Measurements from ENCODE around the gene CINP.
A peak's percentile ranks its signal among the peaks of the same experiment; 100 is the strongest.
"Not testable (repeated sequence)": the region's sequence is repeated elsewhere in the genome, so short reads cannot be mapped to it uniquely, and the experiment has no call there.

The CINP gene

DNA sequence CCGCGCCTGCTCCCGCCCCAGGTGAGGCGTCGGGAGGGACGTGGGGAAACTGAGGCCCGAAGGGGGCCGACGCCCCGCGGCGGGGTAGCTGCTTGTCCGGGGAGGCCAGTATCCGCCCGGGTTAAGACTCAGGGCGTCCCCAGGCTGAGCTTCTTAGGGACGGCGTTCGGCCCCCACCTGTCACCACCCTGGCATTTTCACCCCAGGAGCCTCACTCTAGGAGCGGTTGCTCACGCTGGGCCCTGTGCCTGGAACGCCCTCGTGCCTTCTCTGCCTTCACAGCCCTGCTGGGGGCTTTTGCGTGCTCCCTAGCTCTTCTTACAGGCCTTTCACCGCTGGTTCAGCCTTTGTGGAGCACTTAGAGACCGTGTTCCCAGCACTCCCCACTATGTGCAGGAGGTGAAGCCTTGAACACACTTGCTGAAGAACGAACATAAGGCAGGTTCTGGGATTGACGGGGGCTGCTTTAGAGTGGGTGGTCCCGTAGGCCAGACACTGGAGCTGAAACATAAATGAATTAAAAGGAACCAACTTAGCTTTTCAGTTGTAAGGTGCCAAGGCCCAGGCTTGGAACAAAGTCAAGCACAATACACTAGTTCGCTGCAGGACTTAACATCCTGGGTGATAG lies 42.5 kb downstream of the CINP start:
- Mint-ChIP-seq H3K4me3 (peak overlapping the region; percentile 92), H3K27ac (peak overlapping the region; percentile 88), H3K4me1 (peaks cover 57% of the 10 kb centered on the region), H3K27me3 (no peaks in the 10 kb centered on the region), H3K9me3 (no peaks in the 10 kb centered on the region), H3K36me3 (ENCODE audit: low read depth) (peaks cover 2% of the 10 kb centered on the region)
- peak; percentile 30 for DNase-seq
- ATAC-seq, result peak; percentile 22

DNA sequence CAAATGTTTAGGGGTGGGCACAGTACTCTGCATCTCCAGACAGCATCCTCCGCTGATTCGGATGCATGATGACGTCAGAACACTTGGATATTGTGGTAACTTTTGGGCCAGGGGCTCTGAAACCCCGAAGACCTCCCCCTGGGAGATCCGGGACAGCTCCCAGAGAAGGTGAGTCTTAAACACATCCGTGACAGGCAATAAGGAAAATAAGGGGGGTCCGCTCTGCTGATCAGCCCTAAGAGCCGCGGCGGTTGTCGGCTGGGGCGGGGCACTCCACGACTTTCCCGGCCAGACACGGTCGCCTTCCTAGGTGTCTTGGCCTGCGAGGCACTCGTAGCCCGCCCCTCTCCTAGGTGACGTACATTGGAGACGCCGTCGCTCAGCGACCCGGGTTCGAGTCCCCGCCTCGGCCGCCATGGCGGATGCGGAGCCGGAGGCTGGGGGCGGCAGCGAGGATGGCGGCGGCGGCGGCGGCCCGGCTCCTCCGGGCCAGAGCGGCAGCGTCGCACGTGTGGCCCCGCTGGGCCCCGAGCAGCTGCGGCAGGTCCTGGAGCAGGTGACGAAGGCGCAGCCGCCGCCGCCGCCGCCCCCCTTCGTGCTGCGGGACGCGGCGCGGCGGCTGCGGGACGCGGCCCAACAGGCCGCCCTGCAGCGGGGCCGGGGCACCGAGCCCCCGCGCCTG lies 43.2 kb downstream of the CINP start, which contains the start of gene ZNF839:
TSS of gene ZNF839 (plus strand) at position 396 of the 682 bp plus-strand sequence. CDS start at position 416, 20 bp downstream.
- Mint-ChIP-seq H3K9me3 (no peaks in the 10 kb centered on the region), H3K4me3 (peak within 1 kb of the TSS; percentile 95), H3K27ac (peak within 1 kb of the TSS; percentile 96), H3K36me3 (ENCODE audit: low read depth) (peaks cover 2% of the 10 kb centered on the region), H3K27me3 (no peaks in the 10 kb centered on the region), H3K4me1 (peaks cover 64% of the 10 kb centered on the region)
- DNase-seq, result peak; percentile 98
- peak; percentile 76 for ATAC-seq

- no peak for ATAC-seq
- Mint-ChIP-seq H3K36me3 (ENCODE audit: low read depth) (peaks cover 2% of the 10 kb centered on the region), H3K4me1 (peaks cover 69% of the 10 kb centered on the region), H3K4me3 (peak overlapping the region; percentile 95), H3K27ac (peak overlapping the region; percentile 96), H3K9me3 (no peaks in the 10 kb centered on the region), H3K27me3 (no peaks in the 10 kb centered on the region)
- DNase-seq, result no peak
Observed at GRCh38 chr14:102318781-102319276, 43.9 kb downstream of the CINP start.

- ATAC-seq (no peak), DNase-seq (no peak)
- Mint-ChIP-seq H3K36me3 (ENCODE audit: low read depth) (peaks cover 2% of the 10 kb centered on the region), H3K27ac (peak overlapping the region; percentile 87), H3K4me3 (peak overlapping the region; percentile 95), H3K27me3 (no peaks in the 10 kb centered on the region), H3K4me1 (peaks cover 71% of the 10 kb centered on the region), H3K9me3 (no peaks in the 10 kb centered on the region)
Observed at GRCh38 chr14:102317564-102318248, 45.0 kb downstream of the CINP start.

GRCh38 chr14:102316743-102317563 lies 45.7 kb downstream of the CINP start:
- DNase-seq, result peak; percentile 94
- Mint-ChIP-seq H3K4me3 (peak overlapping the region; percentile 95), H3K9me3 (no peaks in the 10 kb centered on the region), H3K27ac (peak overlapping the region; percentile 87), H3K36me3 (ENCODE audit: low read depth) (peaks cover 2% of the 10 kb centered on the region), H3K27me3 (no peaks in the 10 kb centered on the region), H3K4me1 (peaks cover 68% of the 10 kb centered on the region)
- ATAC-seq, result peak; percentile 78

DNA sequence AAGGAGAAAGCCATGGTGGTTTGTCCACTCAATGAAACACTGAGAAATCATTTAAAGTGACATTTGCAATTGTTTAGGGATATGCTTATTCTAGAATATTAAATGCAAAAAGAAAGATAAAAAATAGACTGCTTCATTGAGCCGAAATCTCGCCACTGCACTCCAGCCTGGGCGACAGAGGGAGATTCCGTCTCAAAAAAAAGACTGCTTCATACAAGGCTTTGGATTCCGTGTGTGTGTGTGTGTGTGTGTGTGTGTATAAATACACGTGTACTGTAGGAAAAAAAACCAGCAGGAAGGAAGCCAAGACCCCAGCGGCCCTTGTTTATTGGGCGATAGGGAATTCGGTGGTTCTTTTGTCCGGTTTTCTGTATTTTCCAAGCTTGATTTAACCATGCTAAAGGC lies 46.4 kb downstream of the CINP start:
- no peaks in the 10 kb centered on the region for H3K9me3 Mint-ChIP-seq
- no peaks in the 10 kb centered on the region for H3K36me3 Mint-ChIP-seq (ENCODE audit: low read depth)
- ATAC-seq, result no peak
- no peak for DNase-seq
- H3K4me3 Mint-ChIP-seq, result peak overlapping the region; percentile 95
- H3K27me3 Mint-ChIP-seq, result no peaks in the 10 kb centered on the region
- peak overlapping the region; percentile 87 for H3K27ac Mint-ChIP-seq
- H3K4me1 Mint-ChIP-seq, result peaks cover 63% of the 10 kb centered on the region

GRCh38 chr14:102315121-102315520 lies 47.6 kb downstream of the CINP start:
- H3K9me3 Mint-ChIP-seq, result no peaks in the 10 kb centered on the region
- DNase-seq (no peak), ATAC-seq (no peak)
- H3K4me3 Mint-ChIP-seq, result peak overlapping the region; percentile 85
- H3K4me1 Mint-ChIP-seq, result peaks cover 53% of the 10 kb centered on the region
- no peaks in the 10 kb centered on the region for H3K36me3 Mint-ChIP-seq (ENCODE audit: low read depth)
- no peaks in the 10 kb centered on the region for H3K27me3 Mint-ChIP-seq
- no peak overlapping the region for H3K27ac Mint-ChIP-seq

DNA sequence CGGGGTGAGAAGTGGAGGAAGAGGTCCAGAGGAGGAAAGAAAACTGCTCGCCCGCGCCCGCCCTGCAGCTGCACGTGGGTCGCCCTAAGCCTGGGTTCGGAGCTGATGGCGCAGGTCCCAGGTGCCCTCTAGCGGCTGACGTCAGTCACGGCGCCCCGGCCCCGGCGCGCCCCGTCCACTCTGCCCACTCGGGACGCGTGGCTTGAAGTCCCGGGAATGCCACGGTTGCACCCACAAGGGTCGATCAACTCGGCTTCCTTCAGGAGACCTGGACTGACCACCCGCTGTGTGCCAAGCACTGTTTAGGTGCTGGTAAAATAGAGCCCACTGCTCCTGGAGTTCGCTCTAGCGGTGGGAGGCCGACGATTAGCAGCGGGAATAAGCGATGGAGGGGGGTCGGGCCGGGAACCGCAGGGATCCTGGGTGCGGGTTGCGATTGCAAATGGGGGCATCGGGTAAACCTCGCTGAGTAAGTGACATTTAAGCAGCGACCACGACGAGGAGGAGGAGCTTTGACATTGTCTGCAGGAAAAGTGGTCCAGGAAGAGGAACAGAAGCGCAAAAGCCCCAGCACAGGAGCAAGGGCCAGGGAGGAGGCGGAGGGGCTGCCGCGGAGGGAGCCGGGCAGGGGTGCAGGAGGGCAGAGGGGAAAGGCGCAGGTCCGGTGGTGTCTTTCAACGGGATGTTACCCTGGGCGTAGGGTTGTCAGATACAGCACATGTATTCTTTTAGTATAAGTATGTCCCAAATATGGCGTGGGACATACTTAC lies 48.3 kb downstream of the CINP start:
- no peaks in the 10 kb centered on the region for H3K36me3 Mint-ChIP-seq (ENCODE audit: low read depth)
- no peaks in the 10 kb centered on the region for H3K27me3 Mint-ChIP-seq
- no peaks in the 10 kb centered on the region for H3K9me3 Mint-ChIP-seq
- DNase-seq, result peak; percentile 88
- H3K27ac Mint-ChIP-seq, result peak overlapping the region; percentile 84
- H3K4me3 Mint-ChIP-seq, result peak overlapping the region; percentile 85
- peaks cover 51% of the 10 kb centered on the region for H3K4me1 Mint-ChIP-seq
- peak; percentile 57 for ATAC-seq

DNA sequence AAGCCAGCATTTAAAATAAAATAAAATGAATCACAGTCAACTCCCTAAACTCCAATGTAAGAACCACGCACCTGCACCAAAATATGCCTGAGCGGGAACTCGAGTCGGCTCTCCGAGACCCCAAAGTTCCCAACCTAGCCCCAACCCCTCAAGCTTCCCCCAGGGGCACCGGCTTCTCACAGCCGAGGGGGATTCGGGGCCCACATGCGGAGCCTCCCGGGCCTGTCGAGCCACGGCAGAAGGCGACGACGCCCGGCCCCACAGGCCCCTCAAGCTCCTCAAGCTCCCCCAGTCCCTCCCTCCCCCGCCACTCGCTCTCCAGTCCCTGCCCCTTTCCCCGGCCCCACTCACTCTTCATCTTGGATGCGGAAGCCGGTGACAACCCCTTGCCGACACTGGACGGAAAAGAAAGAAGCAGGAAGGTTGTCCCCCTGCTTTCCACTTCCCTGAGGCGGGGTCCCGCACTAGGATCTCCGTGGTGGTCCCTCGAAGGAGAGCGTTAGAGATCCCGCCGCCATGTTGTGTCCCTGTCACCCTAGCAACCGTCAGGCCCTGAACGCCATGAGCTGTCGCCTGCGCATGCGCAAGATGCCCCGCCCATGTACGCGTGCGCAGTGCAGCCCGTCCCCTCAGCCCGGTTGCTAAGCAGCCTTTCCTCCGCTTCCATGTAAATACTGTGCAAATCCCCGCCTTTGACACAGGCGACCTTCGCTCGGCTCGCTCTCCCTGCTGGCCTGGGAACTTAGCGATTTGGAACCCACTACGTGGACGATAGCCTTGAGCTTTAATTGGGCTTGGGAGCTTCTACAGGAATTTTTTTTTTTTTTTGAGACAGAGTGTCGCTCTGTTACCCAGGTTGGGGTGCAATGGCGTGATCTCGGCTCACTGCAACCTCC lies 57.8 kb downstream of the CINP start, which contains the start of gene MOK:
TSS of gene MOK (minus strand) at position 554 of the 896 bp plus-strand sequence. CDS start at position 358, 196 bp downstream.
- ATAC-seq (peak; percentile 95), DNase-seq (peak; percentile 98)
- H3K36me3 Mint-ChIP-seq (ENCODE audit: low read depth), result peaks cover 3% of the 10 kb centered on the region
- peaks cover 13% of the 10 kb centered on the region for H3K4me1 Mint-ChIP-seq
- no peaks in the 10 kb centered on the region for H3K9me3 Mint-ChIP-seq
- peak within 1 kb of the TSS; percentile 97 for H3K27ac Mint-ChIP-seq
- peaks cover 4% of the 10 kb centered on the region for H3K27me3 Mint-ChIP-seq
- H3K4me3 Mint-ChIP-seq, result peak within 1 kb of the TSS; percentile 91

- peaks cover 16% of the 10 kb centered on the region for H3K4me1 Mint-ChIP-seq
Observed at GRCh38 chr14:102303664-102304063, 59.0 kb downstream of the CINP start.

GRCh38 chr14:102298303-102299070 lies 64.2 kb downstream of the CINP start:
- DNase-seq, result not testable (repeated sequence)

More at GRCh38 chr14:102303664-102304063, 59.0 kb downstream of the CINP start:
- Mint-ChIP-seq H3K36me3 (ENCODE audit: low read depth) (peaks cover 3% of the 10 kb centered on the region), H3K4me3 (peak overlapping the region; percentile 25), H3K27me3 (peaks cover 4% of the 10 kb centered on the region), H3K27ac (no peak overlapping the region), H3K9me3 (no peaks in the 10 kb centered on the region)
- no peak for DNase-seq
- ATAC-seq, result no peak

More at GRCh38 chr14:102298303-102299070, 64.2 kb downstream of the CINP start:
- not testable (repeated sequence) for H3K9me3 Mint-ChIP-seq; H3K4me1 Mint-ChIP-seq; H3K4me3 Mint-ChIP-seq; H3K36me3 Mint-ChIP-seq (ENCODE audit: low read depth); ATAC-seq; H3K27me3 Mint-ChIP-seq
- H3K27ac Mint-ChIP-seq, result peak overlapping the region; percentile 35
